ENCODE data around the gene WSCD1.

WSCD1 gene

DNA sequence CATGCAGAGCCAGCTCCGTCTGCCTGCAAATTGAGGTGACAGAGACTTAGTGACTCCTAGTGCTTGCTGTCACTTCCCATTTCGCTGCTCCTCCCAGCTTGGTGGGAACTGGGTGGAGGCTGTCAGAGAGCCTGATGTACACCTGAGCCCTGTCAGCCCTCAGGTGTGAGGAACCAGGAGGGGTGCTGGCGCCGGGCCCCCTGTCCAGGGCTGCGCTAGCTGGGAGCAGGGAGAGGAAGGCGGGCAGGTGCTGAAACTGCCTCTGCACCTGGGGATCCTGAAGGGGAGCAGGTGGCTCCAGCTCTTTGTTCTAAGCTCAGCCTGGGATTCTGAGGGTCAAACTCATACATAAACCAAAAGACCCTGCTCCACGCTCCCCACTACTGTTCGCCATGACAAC lies 10.8 kb upstream of the WSCD1 start:
- no peak for DNase-seq (ENCODE audit: low read depth in 2 of 3, low spot score in 1 of 3)

DNA sequence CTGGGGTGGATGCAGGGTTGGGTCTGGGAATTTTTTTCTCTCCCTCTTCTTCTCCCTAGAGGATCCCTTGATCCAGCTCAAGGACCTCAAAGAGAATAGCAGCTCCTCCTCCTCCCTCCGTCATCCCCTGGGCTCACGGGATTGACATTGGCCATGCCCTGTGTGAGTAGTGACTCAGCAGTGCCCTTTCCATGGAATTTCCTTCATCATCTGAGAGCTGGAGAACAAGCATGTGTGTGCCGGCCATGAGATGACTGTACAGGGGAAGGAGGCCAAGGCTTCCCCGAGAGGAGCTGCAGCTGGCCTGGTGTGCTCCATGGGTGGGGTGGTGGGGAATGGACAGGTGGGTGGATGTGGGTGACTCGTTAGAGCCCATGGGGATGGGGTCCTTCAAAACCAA lies 8.9 kb upstream of the WSCD1 start:
- no peak for DNase-seq (ENCODE audit: low read depth in 2 of 3, low spot score in 1 of 3)

DNA sequence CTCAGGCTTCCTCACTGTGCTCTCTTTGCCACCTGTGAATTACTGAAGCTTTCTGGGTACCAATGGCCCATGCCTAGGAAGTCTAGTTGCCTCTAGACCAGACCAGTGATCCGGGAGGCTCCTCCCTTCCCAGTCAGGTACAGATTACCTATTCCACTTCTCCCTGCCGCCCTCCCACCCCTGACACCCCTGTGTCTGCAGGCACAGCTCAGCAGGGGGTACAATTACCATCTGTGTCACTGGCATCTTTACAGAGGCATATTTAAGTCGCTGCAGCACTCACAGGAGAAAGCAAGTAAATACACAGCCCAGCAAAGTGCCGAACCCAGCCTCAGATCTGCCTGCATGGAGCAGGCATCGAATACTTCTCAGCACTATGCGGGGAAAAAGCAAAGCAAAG lies 5.3 kb upstream of the WSCD1 start:
- DNase-seq (ENCODE audit: low read depth in 2 of 3, low spot score in 1 of 3): no peak

DNA sequence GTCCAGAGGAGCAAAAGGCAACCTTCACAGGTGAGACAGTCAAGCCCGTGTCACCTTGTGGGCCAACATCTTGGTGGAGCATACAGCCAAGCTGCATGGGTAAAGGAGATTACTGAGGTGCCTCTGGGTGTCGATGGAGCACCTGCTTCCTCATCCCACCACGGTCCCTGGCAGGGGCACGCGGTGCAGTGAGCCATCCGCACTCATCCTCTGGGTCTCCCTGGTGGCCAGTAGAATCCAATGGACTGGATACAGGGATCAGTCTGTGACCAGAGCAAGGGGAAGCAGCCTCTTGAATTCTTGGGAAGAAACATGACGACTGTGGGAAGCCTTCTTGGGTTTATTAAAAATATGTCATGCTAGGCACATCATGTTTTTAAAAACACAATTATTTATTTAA lies 4.8 kb upstream of the WSCD1 start:
- DNase-seq (ENCODE audit: low read depth in 2 of 3, low spot score in 1 of 3): no peak

DNA sequence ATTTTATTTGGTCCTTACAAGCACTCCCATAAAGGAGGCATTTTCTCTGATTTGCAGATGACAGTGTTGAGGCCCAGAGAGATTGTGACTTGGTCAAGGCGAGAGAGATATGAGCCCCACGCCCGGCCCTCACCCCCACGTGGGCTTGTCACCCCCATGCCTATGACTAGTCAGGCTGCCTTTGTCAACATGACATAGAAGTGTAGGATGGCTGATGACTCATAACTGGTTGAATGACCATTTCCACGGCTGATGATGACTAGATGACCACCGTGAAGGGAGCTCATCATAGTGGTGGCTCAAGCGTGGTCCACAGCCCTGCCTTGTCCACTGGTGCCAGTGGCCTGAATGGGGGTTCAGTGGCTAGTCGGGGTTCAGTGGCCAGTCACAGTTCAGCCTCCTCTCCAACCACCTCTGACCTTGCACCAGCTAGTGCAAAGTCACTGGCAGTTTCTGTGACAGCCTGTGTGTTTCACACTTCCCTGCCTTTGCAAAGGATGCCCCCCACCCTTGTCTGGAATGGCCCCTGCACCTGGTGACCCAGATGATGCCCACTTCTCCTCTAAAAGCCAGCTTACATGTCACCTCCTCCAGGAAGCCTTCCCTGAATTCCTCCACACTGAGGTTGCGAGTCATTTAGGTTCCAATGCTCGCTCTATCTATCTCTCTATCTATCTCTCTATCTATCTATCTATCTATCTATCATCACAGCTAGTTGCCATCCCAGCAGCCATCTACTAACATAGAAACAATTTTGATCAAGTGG lies 3.8 kb upstream of the WSCD1 start:
- DNase-seq (ENCODE audit: low read depth in 2 of 3, low spot score in 1 of 3): no peak

DNA sequence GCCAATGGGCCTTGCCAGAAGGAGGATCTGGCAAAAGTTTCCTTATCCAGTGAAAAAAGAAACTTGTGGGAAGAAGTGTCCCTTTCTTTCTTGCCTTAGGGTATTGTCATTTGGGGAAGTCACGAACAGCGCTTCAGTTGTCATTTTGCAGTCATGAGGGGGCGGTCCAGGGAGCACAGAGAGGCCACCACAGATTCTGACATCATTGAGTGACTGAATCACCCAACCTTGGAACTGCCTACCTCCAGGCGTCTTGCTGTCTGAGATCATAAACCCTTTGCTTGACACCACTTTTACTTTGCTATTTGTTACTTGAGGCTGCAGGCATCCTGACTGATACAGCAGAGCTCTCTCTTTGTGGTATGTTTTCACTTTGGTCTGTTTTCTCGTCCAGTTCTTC lies 3.1 kb upstream of the WSCD1 start:
- no peak for DNase-seq (ENCODE audit: low read depth in 2 of 3, low spot score in 1 of 3)

DNA sequence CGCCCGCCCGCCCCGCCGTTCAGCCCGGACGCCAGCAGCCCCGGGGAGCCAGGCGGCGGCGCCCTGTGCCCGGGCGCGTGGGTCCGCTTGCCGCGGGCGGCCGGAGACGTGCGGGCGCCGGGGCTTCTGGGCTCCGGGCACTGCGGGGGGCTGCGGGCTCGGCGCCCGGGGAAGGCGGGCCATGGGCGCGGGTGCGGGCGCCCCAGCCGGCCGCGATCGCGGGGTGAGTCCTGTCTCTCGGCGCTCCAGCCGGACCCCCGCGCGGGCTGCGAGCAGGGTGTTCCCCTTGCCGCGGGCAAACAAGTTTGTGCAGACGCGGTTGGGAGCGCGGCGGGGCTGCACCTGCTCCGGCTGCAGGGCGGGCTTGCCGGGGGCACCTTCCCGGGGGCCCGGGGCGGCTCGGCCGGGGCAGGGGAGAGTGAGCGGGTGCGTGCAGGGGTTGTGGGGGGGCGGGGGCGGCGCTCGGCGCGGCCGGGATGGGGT lies 292 bp downstream of the WSCD1 start:
- no peak for DNase-seq (ENCODE audit: low read depth in 2 of 3, low spot score in 1 of 3)

DNA sequence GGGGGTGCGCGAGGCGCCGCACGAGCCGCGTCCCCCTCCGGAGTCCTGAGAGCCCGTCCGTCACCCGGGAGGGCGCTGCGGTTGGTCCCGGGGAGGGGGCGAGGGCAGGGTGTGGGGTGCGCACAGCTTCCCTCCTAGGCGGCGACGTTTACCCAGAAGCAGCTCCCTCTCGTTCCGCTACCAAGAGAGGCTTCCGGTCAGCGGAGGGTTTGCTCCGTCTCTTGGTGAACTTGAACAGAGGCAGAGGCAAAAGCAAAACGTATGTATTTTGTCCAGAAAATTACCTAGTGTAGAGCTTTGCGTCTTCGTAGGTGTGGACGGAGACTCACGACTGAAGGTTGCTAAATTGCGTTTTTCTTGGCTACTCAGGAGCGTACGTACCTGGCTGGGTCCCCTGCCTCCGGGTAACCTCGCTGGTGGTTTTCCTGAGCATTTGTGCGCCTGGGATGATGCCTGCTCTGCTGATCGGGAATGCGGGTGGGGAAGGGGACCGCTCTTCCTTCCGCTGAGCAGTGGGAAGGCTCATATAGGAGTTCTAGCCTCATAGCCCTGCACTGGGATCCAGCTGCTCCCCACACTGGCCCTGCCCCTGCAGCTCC lies 833 bp downstream of the WSCD1 start:
- no peak for DNase-seq (ENCODE audit: low read depth in 2 of 3, low spot score in 1 of 3)

DNA sequence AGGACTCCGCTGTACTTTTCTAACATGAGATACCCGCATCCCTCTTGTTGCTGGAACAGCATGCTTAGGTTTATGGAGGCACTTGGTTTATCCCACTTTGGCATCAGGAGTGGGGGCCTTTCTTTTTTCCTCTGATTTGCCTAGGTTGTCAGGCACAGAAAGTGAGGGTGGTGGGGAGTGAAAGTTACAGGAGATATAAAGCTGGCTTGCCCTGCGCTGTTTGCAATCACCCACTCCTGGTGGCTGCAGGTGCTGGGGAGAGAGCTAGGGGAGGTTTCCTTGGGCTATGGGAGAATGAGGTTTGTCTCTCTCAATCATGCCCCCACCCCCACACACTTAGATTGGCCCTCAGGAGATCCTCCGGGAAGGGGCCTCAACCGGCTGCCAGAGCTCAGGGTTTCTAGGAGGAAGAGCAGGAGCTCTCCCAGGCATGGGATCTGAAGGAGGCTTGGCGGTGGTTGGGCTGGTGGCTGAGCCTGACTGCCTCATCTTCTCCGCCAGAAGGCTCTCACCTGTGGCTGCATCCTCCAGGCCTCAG lies 1.4 kb downstream of the WSCD1 start:
- DNase-seq (ENCODE audit: low read depth in 2 of 3, low spot score in 1 of 3): no peak

DNA sequence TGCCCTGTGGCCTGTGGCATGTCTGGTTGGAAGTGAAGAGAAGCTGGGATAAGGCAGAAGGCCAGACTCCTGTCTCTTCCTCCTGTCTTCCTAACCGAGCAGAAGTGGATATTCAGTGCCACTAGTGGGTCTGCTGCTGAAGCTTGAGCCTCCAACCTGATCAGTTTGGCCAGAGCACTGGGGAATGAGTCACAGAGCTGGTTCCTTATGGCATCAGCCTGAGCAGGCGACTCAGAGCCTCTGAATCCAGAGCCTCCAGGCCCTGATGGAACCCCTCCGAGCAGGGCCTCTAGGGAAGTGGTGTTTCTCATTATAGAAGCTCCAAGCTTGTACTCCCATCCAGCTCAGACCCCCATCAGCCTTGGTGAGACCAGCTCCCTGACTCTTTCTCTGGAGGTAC lies 2.0 kb downstream of the WSCD1 start:
- no peak for DNase-seq (ENCODE audit: low read depth in 2 of 3, low spot score in 1 of 3)

DNA sequence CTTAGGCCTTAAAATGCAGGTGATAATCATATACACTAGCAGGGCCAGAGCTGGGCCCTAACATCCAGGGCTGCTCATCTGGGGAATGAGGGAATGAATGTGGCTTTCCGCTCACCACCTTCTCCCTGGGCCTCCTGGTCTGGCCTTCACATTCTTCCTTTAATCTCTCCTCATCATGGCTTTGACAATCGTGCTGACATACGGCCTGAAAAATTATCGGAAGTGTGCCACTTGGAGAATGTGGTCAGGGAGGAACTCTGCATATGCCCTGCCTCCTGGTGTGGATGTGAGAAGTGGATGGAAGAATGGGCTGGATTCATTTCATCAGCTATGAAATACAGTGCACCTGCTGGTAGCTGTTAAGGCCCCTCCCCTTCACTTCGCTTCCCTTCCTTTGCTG lies 2.4 kb downstream of the WSCD1 start:
- DNase-seq (ENCODE audit: low read depth in 2 of 3, low spot score in 1 of 3): no peak

DNA sequence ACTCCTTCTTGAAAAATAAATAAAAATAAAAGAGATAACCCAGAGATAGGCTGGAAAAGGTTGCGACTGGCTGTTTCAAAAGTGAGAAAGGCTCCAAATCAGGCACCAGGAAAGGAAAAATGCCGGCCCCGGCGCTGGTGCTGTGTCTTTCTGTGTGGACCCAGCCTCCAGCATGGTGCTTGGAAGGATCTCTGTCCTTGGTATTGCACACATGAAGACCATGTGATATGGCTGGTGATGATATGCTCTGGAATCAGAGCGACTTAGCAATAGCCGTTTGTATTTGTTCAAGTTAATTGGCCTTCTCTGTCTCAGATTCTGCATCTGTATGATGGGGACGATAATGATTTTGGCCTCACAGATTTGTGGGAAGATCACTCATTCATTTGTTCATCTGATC lies 3.4 kb downstream of the WSCD1 start:
- no peak for DNase-seq (ENCODE audit: low read depth in 2 of 3, low spot score in 1 of 3)

DNA sequence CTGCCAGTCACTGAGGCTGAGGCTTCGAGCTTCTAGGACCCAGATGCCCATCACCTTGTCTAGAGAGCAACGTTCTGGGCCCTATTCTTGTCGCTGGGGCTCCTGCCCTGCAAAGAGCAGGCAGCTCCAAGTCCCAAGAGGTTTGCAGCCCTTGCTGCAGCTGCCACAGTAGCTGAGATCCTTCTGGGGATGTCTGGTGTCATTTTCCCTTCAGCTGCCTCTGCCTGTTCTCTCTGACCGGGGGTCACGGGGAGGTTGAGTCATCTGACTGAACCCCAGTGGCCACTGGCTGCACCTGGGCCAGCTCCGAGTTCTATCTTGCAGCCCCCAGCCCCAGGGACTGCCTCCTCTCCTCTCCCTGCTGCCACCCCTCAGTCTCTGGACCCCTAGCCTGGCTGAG lies 4.9 kb downstream of the WSCD1 start:
- no peak for DNase-seq (ENCODE audit: low read depth in 2 of 3, low spot score in 1 of 3)

DNA sequence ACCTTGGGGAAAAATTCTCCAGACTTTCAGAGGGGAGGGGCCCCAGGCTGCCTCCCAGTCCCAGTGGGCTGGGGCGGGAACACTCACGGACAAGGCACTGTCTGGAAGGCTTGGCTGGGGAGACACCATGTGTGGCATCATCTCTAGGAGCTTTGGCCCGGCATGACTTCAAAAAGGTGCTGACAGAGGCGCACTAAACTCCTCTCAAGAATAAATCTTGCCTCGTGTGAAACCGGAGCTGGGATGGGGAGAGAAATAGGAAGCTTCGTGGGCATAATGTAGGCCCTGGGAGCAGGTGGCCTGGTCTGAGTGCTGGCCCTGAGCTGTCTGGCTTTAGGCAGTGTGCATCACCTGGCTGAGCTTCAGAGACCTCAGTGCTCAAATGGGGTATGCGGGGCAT lies 5.7 kb downstream of the WSCD1 start:
- DNase-seq (ENCODE audit: low read depth in 2 of 3, low spot score in 1 of 3): no peak

DNA sequence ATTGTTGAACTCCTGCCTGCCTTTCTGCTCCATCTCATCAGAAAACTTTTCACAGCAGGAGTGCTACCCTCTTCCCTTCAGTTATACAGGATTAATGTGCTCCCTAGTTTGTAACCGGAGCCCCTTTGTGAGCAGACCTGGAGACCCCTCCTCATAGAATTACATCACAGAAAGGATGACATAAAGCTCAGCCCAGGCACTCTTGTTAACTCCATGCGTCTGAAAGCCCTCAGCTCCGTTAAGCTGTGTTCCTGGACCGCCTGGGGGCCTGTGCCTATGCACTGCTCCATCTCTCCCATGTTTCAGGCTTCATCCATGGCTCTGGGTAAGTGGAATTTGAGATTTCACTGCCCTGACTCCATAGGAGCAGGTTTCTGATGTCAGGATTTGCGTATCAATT lies 7.6 kb downstream of the WSCD1 start:
- no peak for DNase-seq (ENCODE audit: low read depth in 2 of 3, low spot score in 1 of 3)

DNA sequence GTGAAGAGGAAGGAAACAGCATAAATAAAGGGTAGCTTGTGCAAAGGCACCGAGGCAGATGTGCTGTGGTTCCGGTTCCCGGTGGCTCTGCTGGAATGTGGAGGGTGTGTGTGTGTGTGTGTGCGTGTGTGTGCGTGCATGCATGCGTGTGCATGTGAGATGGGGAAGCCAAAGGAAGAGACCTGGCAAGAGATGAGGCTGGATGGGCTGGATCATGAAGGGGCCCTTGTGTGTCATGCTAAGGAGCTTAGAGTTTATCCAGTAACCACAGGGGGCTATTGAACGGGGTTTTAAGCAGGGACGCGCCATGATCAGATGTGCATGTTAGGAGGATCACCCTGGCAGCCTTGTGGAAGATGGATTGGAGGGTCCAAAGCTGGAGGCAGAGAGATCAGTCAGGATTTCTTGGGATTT lies 8.3 kb downstream of the WSCD1 start:
- no peak for DNase-seq (ENCODE audit: low read depth in 2 of 3, low spot score in 1 of 3)

DNA sequence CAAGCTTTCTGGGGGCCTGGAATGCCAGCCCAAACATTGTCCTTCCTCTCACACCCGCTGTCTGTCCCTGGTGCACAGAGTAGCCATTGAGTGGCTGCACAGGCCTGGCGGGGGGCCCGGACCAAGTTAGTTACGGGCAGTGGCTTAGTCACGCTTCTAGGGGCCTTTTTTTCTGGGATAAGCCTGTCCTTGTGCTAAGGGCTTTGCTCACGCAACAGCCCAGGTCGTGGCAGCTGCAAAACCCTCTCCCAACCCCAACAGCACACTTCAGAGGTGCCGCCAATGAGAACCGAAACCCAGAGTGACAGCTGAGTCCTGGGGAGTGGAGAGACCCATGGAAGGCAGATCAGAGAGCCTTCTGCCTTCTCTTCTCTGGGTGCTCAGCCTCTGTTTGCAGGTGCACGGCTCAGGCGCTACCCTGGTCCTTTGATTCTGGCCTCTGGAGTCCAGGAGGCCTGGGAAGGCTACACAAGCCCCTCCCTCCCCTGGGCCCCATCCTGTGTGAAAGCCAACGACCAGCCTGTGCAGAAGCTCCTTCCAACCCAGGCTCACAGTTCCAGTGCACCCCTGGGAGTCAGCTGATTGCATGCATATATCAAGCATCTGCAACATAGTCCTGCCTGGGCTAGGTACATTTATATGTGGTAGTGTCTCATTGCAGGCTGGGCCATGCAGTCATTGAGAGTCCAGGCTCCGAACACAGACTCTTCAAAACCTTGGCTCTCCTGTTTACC lies 9.1 kb downstream of the WSCD1 start:
- no peak for DNase-seq (ENCODE audit: low read depth in 2 of 3, low spot score in 1 of 3)

DNA sequence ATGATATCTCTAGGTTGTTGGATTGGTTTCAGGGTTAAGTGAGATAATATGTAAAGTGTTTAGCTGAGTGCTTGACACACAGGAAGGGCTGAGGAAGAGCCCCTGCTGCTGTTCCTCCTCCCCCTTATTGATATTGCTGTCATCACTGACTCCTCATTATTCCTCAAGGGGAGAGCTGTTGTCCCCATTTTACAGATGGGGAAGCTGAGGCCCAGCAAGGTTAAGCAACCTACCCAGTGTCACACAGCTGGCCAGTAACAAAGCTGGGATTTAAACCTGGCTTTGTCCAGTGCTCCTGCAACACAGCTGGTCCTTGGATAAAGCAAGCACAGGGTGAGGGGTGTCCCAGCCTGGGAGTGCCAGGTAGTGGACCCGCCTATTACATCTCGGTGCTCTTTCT lies 9.8 kb downstream of the WSCD1 start:
- DNase-seq (ENCODE audit: low read depth in 2 of 3, low spot score in 1 of 3): no peak

DNA sequence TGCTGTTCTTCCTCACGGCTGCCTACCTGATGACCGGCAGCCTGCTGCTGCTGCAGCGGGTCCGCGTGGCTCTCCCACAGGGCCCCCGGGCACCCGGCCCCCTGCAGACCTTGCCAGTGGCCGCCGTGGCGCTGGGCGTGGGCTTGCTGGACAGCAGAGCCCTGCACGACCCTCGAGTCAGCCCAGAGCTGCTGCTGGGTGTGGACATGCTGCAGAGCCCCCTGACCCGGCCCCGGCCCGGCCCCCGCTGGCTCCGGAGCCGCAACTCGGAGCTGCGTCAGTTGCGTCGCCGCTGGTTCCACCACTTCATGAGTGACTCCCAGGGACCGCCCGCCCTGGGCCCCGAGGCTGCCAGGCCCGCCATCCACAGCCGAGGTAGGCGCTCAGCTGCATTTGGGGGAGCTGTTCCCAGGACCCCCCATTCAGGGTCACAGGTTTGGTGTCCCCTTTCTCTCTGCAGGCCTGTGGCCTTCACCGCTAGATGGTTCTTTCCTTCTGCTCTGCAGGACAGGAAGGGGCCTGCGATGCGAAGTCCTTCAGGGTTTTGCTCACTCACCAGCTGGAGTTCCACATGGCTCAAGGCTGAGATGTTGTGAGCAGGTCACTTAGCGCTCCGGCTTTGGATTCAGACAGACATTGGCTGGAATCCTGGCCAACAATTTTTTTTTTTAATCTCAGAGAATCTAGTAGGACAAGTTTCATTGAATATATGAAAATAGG lies 10.7 kb downstream of the WSCD1 start:
- DNase-seq (ENCODE audit: low read depth in 2 of 3, low spot score in 1 of 3): no peak

DNA sequence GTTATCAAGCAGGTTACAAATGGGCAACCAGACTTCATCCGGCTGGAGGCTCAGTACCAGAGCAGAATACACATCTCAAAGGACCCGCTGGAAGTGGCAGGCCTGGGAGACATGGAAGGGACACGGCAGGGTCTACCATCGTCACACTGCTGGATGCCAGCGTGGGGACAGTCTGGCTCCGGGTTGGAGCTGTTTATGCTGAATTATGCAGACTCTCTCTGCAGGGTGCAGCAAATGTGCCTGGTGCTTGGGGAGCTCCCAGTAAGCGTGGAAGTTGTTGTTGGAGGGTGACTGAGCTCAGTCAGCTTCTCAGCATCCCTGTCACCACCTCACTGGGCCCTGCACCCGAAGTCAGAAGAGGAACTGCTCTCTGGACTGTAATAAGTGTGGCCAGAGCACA lies 12.2 kb downstream of the WSCD1 start:
- no peak for DNase-seq (ENCODE audit: low read depth in 2 of 3, low spot score in 1 of 3)
